HepG2 (cell line): ENCODE data around the gene C4orf17. TPM values are rescaled to one million over a fixed set of nuclear protein-coding genes. Genes with fewer than 3 reads are reported as not detected.

ENCODE experiments used
- ERF ChIP-seq: IDR thresholded peaks from 2 replicates; pipeline ENCODE4 v1.6.1; 2018; ENCODE audit warnings: missing biosample characterization, missing genetic modification reagents
- FOXC1 ChIP-seq: sonication (generic); formaldehyde crosslinking; IDR thresholded peaks from 2 replicates; pipeline ENCODE4 v1.8.0; 2022; ENCODE audit warnings: mild to moderate bottlenecking, missing genetic modification reagents, borderline replicate concordance
- IRF1 ChIP-seq: sonication (generic); formaldehyde crosslinking; IDR thresholded peaks from 2 replicates; pipeline ENCODE4 v1.4.0; 2020; ENCODE audit warnings: low read depth, mild to moderate bottlenecking, missing genetic modification reagents
- POLR2AphosphoS5 ChIP-seq: IDR thresholded peaks from 2 replicates; pipeline ENCODE4 v1.6.1; 2012; ENCODE audit warnings: low read depth, low read length
- UBTF ChIP-seq: sonication (generic); formaldehyde crosslinking; IDR thresholded peaks from 2 replicates; pipeline ENCODE4 v1.4.0; 2020; ENCODE audit warnings: mild to moderate bottlenecking, missing genetic modification reagents
- ZFY ChIP-seq: sonication (generic); formaldehyde crosslinking; IDR thresholded peaks from 2 replicates; pipeline ENCODE4 v1.4.0; 2020; ENCODE audit warnings: missing genetic modification reagents
- ZHX2 ChIP-seq, 2 experiments: sonication (generic) in 1 of 2; formaldehyde crosslinking in 1 of 2; IDR thresholded peaks; 2 replicates each; pipeline versions ENCODE4 v1.6.1 to v1.9.0; 2014 to 2022; ENCODE audit warnings: antibody characterized with exemption in 1 of 2, borderline replicate concordance in 1 of 2, inconsistent platforms in 1 of 2, low read depth in 1 of 2, missing genetic modification reagents in 1 of 2
- ZNF430 ChIP-seq: sonication (generic); formaldehyde crosslinking; IDR thresholded peaks from 2 replicates; pipeline ENCODE4 v1.9.0; 2021; ENCODE audit warnings: mild to moderate bottlenecking, missing genetic modification reagents
- ZNF543 ChIP-seq: sonication (generic); formaldehyde crosslinking; IDR thresholded peaks from 2 replicates; pipeline ENCODE4 v1.4.0; 2020; ENCODE audit warnings: mild to moderate bottlenecking, missing genetic modification reagents
- ZNF556 ChIP-seq: sonication (generic); formaldehyde crosslinking; IDR thresholded peaks from 2 replicates; pipeline ENCODE4 v1.4.0; 2020; ENCODE audit warnings: mild to moderate bottlenecking, missing genetic modification reagents, borderline replicate concordance
- ZNF670 ChIP-seq: sonication (generic); formaldehyde crosslinking; IDR thresholded peaks from 2 replicates; pipeline ENCODE4 v1.8.0; 2022; ENCODE audit warnings: mild to moderate bottlenecking, missing genetic modification reagents, borderline replicate concordance
- ZNF7 ChIP-seq: IDR thresholded peaks from 2 replicates; pipeline ENCODE4 v1.6.1; 2016; ENCODE audit warnings: missing biosample characterization, missing genetic modification reagents
- ZNF782 ChIP-seq: sonication (generic); formaldehyde crosslinking; IDR thresholded peaks from 2 replicates; pipeline ENCODE4 v1.4.0; 2020; ENCODE audit warnings: missing genetic modification reagents, mild to moderate bottlenecking, borderline replicate concordance
- ZZZ3 ChIP-seq: sonication (generic); formaldehyde crosslinking; IDR thresholded peaks from 2 replicates; pipeline ENCODE4 v1.4.0; 2020; ENCODE audit warnings: missing genetic modification reagents, mild to moderate bottlenecking, borderline replicate concordance
- polyA plus RNA-seq, 8 experiments: library from polyadenylated mRNA; depleted of rRNA in 3 of 8; stranded (reverse) in 7 of 8; unstranded in 1 of 8; fragments of >200 nt; fragmentation: Illumina TruSeq in 4 of 8; extraction: Trizol in 4 of 8; gene quantifications; 2 replicates each; pipeline versions ENCODE4 v1.2.1 to v1.2.3, GENCODE V29; 2011 to 2016; ENCODE audit warnings: low read depth in 4 of 8, missing spikeins in 1 of 8, mixed read lengths in 1 of 8; ENCODE audit not compliant: insufficient read depth in 1 of 8
- total RNA-seq, 5 experiments: library from RNA; depleted of rRNA; stranded (reverse); fragments of >200 nt; fragmentation: Illumina TruSeq; extraction: Trizol; gene quantifications; 2 replicates each; pipeline ENCODE4 v1.2.3, GENCODE V29; 2016; ENCODE audit warnings: low read depth in 1 of 5

Gene C4orf17
- total and polyA plus RNA-seq, 2 of the 13 experiments (the other 11 are each of a cell fraction or from before 2014, with no cell fraction given): not detected

DNA sequence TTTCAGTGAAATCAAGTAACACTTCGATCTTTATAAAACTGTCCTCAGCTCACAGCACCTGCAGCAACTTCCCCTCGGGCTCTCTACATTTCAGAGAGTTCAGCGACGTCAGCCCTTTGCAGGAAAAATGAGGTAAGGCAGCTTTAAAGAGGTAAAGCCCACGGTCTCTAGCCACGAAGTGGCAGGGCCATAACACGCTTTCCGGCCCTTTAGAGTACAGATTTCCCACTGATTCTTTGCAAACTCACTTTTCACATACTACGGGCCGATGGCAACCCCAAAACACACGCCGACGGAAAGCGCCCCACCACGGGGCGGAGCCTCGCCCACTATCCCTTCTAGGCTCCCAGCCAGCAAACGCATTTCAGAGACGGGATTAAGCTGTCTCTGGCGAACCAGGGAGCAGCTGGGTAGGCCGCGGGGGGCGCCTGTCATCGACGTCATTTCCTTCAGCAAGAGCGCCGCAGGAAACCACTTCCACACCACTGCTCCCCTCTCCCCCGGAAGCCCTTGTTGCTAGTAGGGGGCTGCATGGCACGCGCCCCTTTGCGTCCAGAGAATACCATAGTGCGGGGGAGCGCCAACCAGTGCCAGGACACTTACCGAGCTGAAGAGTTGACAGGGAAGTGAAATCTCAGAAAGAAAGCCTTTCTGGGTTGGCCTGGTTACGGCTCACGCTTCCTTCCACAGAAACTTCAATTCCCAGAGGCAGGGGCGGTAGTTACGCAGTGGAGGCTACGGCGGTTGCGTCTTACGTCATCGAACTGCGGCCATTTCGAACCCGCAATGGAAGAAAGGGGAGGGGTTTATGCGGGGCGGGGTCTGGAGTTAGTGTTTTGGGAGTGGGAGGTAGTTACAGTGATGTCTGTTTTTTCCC is 52.7 kb downstream of the C4orf17 start, which contains the start of gene TRMT10A (continued):
- TF ChIP-seq UBTF (CRISPR knock-in tag): peak; percentile 56
- TF ChIP-seq FOXC1 (CRISPR knock-in tag): no peak
- TF ChIP-seq ZNF670 (CRISPR knock-in tag): 0 out of 2 replicates have a peak, but pooled peaks have one; percentile 53
- peak; percentile 34; the same call in 1 of the 2 replicates for TF ChIP-seq IRF1
- TF ChIP-seq ZNF782 (CRISPR knock-in tag): no peak
- TF ChIP-seq ZNF543 (CRISPR knock-in tag): peak; percentile 50; the same call in 1 of the 2 replicates
- peak; percentile 70; the same call in 1 of the 2 replicates for TF ChIP-seq ZNF556 (CRISPR knock-in tag)
- peak; percentile 51; the same call in 1 of the 2 replicates for TF ChIP-seq ZZZ3 (CRISPR knock-in tag)
- peak; percentile 88 for TF ChIP-seq ZHX2 (IDR thresholded peaks at IDR 0.05; ENCODE audit: low read depth)
- no peak for TF ChIP-seq ZHX2 (CRISPR knock-in tag; IDR thresholded peaks at IDR 0.05; ENCODE audit: borderline replicate concordance)
- peak; percentile 76; the same call in 1 of the 2 replicates for TF ChIP-seq ZNF430
- no peak for TF ChIP-seq ZNF7 (CRISPR knock-in tag)
- TF ChIP-seq ERF (CRISPR knock-in tag): peak; percentile 71
- TF ChIP-seq POLR2AphosphoS5: peak; percentile 84
- peak; percentile 93 for TF ChIP-seq ZFY (CRISPR knock-in tag)
